HG02623 (cell line): ENCODE measurements around the gene NIM1K.
"Not testable (repeated sequence)": the region's sequence is repeated elsewhere in the genome, so short reads cannot be mapped to it uniquely, and the experiment has no call there.

Experiments
- ATAC-seq: cut with Tn5 transposase; IDR thresholded peaks from one replicate; pipeline ENCODE4 v1.9.1; 2021; ENCODE audit warnings: moderate library complexity; ENCODE audit not compliant: unreplicated experiment

The NIM1K gene

GRCh38 chr5:43313035-43313853 lies 121.2 kb downstream of the NIM1K start, which contains the start of gene HMGCS1:
Gene HMGCS1, minus strand, starts transcription at chr5:43313412. Its CDS starts 14,447 bp downstream, at chr5:43298965.
- ATAC-seq: peak; percentile 94

- ATAC-seq: no peak
Measured at GRCh38 chr5:43313854-43314457, 121.9 kb downstream of the NIM1K start.

GRCh38 chr5:43314724-43315123 lies 122.7 kb downstream of the NIM1K start:
- no peak for ATAC-seq

GRCh38 chr5:43315263-43315662 lies 123.2 kb downstream of the NIM1K start:
- ATAC-seq: no peak

- ATAC-seq: no peak
Measured at GRCh38 chr5:43315682-43316081, 123.7 kb downstream of the NIM1K start.

- no peak for ATAC-seq
Measured at GRCh38 chr5:43316421-43316820, 124.4 kb downstream of the NIM1K start.

GRCh38 chr5:43320846-43321245 lies 128.8 kb downstream of the NIM1K start:
- ATAC-seq: no peak

- not testable (repeated sequence) for ATAC-seq
Measured at GRCh38 chr5:43323488-43323887, 131.5 kb downstream of the NIM1K start.

- not testable (repeated sequence) for ATAC-seq
Measured at GRCh38 chr5:43325624-43326023, 133.6 kb downstream of the NIM1K start.
